NCI-H226 (cell line): ENCODE measurements around the gene SPATC1L.
"Not testable (repeated sequence)": the region's sequence is repeated elsewhere in the genome, so short reads cannot be mapped to it uniquely, and the experiment has no call there.

Experiments used
- DNase-seq: peaks from one replicate; pipeline ENCODE4 v3.0.0-alpha.2; 2015

Gene SPATC1L

GRCh38 chr21:46214478-46215340 is 30.4 kb upstream of the SPATC1L start:
- DNase-seq = no peak

- no peak for DNase-seq
These were observed 29.5 kb upstream of the SPATC1L start for GRCh38 chr21:46213620-46214286.

- no peak for DNase-seq
These were observed 28.6 kb upstream of the SPATC1L start for GRCh38 chr21:46212721-46213484.

GRCh38 chr21:46211786-46212720 is 27.8 kb upstream of the SPATC1L start:
- DNase-seq = no peak

- DNase-seq = no peak
These were observed 27.1 kb upstream of the SPATC1L start for GRCh38 chr21:46211376-46211775.

GRCh38 chr21:46210378-46211136 is 26.3 kb upstream of the SPATC1L start:
- DNase-seq = no peak

- no peak for DNase-seq
These were observed 24.8 kb upstream of the SPATC1L start for GRCh38 chr21:46208761-46209721.

- no peak for DNase-seq
These were observed 23.8 kb upstream of the SPATC1L start for GRCh38 chr21:46207920-46208591.

- no peak for DNase-seq
These were observed 23.0 kb upstream of the SPATC1L start for GRCh38 chr21:46207006-46207919.

GRCh38 chr21:46206163-46207005 is 22.1 kb upstream of the SPATC1L start:
- DNase-seq = no peak

- no peak for DNase-seq
These were observed 21.5 kb upstream of the SPATC1L start for GRCh38 chr21:46205766-46206162.

GRCh38 chr21:46205166-46205565 is 20.9 kb upstream of the SPATC1L start:
- DNase-seq = no peak

- DNase-seq = no peak
These were observed 18.9 kb upstream of the SPATC1L start for GRCh38 chr21:46203203-46203600.

- DNase-seq = no peak
These were observed 18.4 kb upstream of the SPATC1L start for GRCh38 chr21:46202592-46203202.

GRCh38 chr21:46200877-46201803 is 16.9 kb upstream of the SPATC1L start:
- not testable (repeated sequence) for DNase-seq
